Type B pancreatic cell (in vitro differentiated cells): Measurements from ENCODE around the gene SDK1. TPM values are rescaled to one million over a fixed set of nuclear protein-coding genes. Genes with fewer than 3 reads are reported as not detected.

ENCODE experiments used
- DNase-seq: peaks from one replicate; pipeline ENCODE4 v3.0.0; 2021; ENCODE audit warnings: mixed read lengths; ENCODE audit not compliant: unreplicated experiment; ENCODE audit errors: extremely low spot score
- H3K27ac Mint-ChIP-seq: 2 replicates; pipeline ENCODE4 v1.8.0; 2021; ENCODE audit warnings: mild to moderate bottlenecking, mixed read lengths
- H3K27me3 Mint-ChIP-seq: 2 replicates; pipeline ENCODE4 v1.8.0; 2021; ENCODE audit warnings: mixed read lengths
- H3K36me3 Mint-ChIP-seq: 2 replicates; pipeline ENCODE4 v1.8.0; 2021; ENCODE audit warnings: mixed read lengths
- H3K4me1 Mint-ChIP-seq: one replicate; pipeline ENCODE4 v1.8.0; 2021; ENCODE audit warnings: mixed read lengths; ENCODE audit not compliant: unreplicated experiment
- H3K4me3 Mint-ChIP-seq: 2 replicates; pipeline ENCODE4 v1.8.0; 2021; ENCODE audit warnings: mild to moderate bottlenecking, mixed read lengths
- H3K9me3 Mint-ChIP-seq: 2 replicates; pipeline ENCODE4 v1.8.0; 2021; ENCODE audit warnings: mixed read lengths
- CTCF ChIP-seq: fragments of 200-600 bp; sonication (generic); conservative IDR thresholded peaks from 2 replicates; pipeline ENCODE4 v1.5.0; 2021; ENCODE audit warnings: antibody characterized with exemption, mild to moderate bottlenecking
- total RNA-seq: library from RNA; stranded (reverse); gene quantifications from 2 replicates; pipeline ENCODE4 v1.2.1, GENCODE V29; 2021; ENCODE audit warnings: low replicate concordance

The SDK1 gene
- total RNA-seq, 1 donor from 2014 or later: 26.1 TPM

GRCh38 chr7:3378390-3379150 is 77.5 kb downstream of the SDK1 start:
- Mint-ChIP-seq H3K36me3 (no peaks in the 10 kb centered on the region), H3K4me3 (no peak overlapping the region), H3K27me3 (no peaks in the 10 kb centered on the region), H3K9me3 (no peaks in the 10 kb centered on the region), H3K27ac (no peak overlapping the region), H3K4me1 (peaks cover 18% of the 10 kb centered on the region)
- no peak for DNase-seq
- TF ChIP-seq CTCF: no peak

DNA sequence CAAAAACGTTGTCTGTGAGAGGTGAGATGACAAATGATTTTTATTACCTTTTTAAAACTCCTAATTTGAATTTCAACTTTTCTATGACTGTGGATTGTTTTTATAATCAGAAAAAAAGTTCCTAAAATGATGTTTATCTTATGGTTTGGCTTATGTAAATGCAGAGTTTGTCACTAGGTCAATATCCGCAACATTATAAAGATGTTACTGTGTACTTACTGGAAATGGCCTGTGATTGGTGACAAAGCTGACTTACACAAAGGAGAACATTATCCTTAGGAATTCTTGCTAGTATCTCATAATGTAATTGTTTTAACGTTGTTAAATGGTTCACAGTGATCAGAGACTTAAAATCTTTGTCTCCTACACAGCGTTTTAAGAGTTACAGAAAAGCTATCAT is 79.0 kb downstream of the SDK1 start:
- H3K9me3 Mint-ChIP-seq: no peaks in the 10 kb centered on the region
- no peak overlapping the region for H3K4me3 Mint-ChIP-seq
- H3K27ac Mint-ChIP-seq: no peak overlapping the region
- no peaks in the 10 kb centered on the region for H3K36me3 Mint-ChIP-seq
- no peaks in the 10 kb centered on the region for H3K27me3 Mint-ChIP-seq
- no peak for TF ChIP-seq CTCF
- DNase-seq: no peak
- peaks cover 18% of the 10 kb centered on the region for H3K4me1 Mint-ChIP-seq

DNA sequence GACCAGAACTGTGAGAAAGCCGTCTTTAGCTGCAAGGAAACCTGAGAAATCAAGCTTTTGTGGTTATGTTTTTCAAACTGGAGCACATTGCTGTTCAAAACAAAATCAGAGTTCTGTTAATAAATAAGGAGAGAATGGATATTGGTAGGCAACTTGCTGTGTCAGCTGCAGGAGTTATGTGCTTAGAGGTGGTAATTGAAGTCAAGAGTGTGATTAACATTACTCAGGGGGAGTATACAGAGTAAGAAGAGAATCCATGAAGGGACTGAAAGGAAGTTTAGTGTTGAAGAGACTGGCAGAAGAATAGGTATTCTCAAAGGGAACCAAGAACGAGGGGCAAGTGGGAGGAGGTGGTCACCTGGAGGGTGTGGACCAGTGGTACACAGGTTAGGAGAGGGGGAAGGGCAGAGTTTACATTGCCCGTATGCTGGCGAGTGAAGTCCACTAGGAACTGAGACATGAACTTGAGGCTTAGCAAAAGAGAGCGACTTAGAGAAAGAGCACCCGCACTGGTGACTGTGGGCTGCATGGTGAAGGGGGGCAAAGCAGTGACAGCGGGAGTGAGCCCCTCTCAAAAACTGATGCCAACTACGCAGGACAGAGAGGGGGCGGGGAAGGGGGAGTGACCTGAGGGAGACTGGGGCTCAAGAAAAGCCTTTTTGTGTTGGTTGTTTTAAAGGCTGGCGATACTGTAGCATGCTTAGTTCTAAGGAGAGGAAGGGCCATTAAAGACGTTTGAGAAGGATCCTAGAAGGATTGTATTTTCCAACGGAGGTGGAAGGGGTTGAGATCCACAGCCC is 80.0 kb downstream of the SDK1 start:
- TF ChIP-seq CTCF: no peak
- DNase-seq: no peak
- no peaks in the 10 kb centered on the region for H3K9me3 Mint-ChIP-seq
- H3K4me1 Mint-ChIP-seq: peaks cover 18% of the 10 kb centered on the region
- no peak overlapping the region for H3K27ac Mint-ChIP-seq
- H3K4me3 Mint-ChIP-seq: no peak overlapping the region
- H3K36me3 Mint-ChIP-seq: no peaks in the 10 kb centered on the region
- no peaks in the 10 kb centered on the region for H3K27me3 Mint-ChIP-seq

DNA sequence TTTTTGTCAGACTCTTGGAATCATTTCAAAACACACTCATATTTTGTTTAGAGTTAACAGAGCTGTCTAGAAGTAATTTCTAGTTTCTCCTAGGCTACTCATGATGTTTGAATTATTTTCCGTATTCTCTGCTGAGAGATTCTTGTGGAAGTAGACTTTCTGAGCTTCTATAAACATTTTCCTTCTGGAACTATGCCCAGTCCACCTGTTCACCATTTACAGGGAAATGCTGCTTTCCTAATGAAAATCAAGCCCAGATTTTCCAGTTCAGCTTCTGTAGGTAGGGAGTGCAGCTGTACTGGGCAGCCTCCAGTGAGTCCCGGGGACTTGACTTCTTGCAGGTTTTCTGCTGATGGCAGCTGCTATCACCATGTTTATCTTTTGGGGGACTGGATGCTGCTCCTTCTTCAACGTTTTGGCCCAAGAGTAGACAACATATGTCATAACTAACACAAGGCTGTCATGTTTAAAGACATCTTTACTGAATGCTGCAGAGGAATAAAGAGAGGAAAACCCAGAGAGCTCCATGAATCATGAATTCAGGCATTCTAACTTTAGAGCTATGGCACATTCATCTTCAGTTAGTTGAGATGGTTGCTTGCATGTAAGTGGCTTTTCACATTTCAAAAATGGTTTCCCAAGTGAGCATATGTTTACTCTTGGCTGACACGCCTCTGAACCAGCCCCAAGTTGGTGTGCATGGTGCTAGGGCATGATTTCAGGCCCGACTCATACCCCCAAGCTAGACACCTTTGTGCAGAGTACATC is 85.6 kb downstream of the SDK1 start:
- H3K27me3 Mint-ChIP-seq: no peaks in the 10 kb centered on the region
- peaks cover 13% of the 10 kb centered on the region for H3K9me3 Mint-ChIP-seq
- DNase-seq: no peak
- H3K36me3 Mint-ChIP-seq: peaks cover 6% of the 10 kb centered on the region
- no peak overlapping the region for H3K27ac Mint-ChIP-seq
- TF ChIP-seq CTCF: no peak
- H3K4me1 Mint-ChIP-seq: peaks cover 5% of the 10 kb centered on the region
- no peak overlapping the region for H3K4me3 Mint-ChIP-seq

- Mint-ChIP-seq H3K27ac (no peak overlapping the region), H3K27me3 (peaks cover 13% of the 10 kb centered on the region), H3K4me3 (no peak overlapping the region), H3K4me1 (no peaks in the 10 kb centered on the region), H3K9me3 (peaks cover 22% of the 10 kb centered on the region), H3K36me3 (peaks cover 5% of the 10 kb centered on the region)
- TF ChIP-seq CTCF: no peak
- no peak for DNase-seq
Measured at GRCh38 chr7:3393862-3394261, 92.8 kb downstream of the SDK1 start.
